ENCODE data around the gene TDP1.

DNA sequence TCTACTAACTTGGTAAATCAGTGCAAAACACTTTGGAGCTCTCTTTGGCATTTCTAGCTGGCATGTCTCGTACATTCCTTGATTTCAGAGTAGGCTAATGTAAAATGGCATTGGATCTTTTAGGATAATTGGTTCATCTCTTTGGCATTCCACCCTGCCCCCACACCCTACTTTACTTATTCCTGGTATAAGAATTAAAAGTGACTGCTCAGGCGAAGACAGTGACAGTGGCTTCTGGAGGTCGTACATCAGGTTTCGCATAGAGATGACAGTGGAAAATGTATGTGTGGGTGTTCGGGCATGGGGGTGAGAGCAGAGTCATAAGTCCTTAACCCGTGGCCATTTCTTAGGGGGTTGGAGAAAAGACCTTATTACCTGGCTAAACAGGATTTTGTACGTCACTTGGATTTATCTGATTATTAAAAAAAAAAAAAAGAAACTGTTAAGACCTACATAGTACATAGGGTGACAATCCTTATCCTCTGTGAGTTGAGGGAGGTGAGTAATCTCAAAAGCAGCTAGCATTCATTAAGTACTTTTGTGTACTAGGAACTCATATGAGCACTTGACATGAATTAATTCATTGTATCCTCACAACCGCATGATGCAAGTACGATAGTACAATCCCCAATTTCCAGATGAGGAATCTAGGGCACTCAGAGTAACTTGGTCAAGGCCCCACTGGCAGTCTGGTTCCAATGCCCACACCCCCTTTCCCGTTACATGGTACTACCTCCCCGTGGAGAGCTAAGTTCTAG, 83.7 kb downstream of the TDP1 start:
- no peak for TF ChIP-seq ZNF274 (IDR thresholded peaks at IDR 0.05; ENCODE audit: low read depth, low read length)
- no peak for TF ChIP-seq YY1 (IDR thresholded peaks at IDR 0.05; ENCODE audit: insufficient read depth, insufficient read length)
